22Rv1 (cell line): ENCODE measurements around the gene BORCS5.

ENCODE experiments used
- H3K27ac ChIP-seq: fragments of 450-650 bp; 2 replicates; pipeline ENCODE4 v1.5.1; 2017
- CTCF ChIP-seq: fragments of 450-650 bp; IDR thresholded peaks from 2 replicates; pipeline ENCODE4 v1.5.1; 2017; ENCODE audit warnings: mild to moderate bottlenecking
- ZFX ChIP-seq: fragments of 450-650 bp; IDR thresholded peaks from 2 replicates; pipeline ENCODE4 v1.6.1; 2017; ENCODE audit warnings: antibody characterized with exemption, borderline replicate concordance

The BORCS5 gene

GRCh38 chr12:12372946-12373722, 16.3 kb downstream of the BORCS5 start:
- TF ChIP-seq CTCF: no peak
- no peak for TF ChIP-seq ZFX
- H3K27ac ChIP-seq: no peak overlapping the region

- TF ChIP-seq CTCF (peak; percentile 83), ZFX (no peak)
- peak overlapping the region; percentile 43 for H3K27ac ChIP-seq
These were observed 20.0 kb downstream of the BORCS5 start for GRCh38 chr12:12376646-12377448.

- TF ChIP-seq CTCF (no peak), ZFX (no peak)
- peak overlapping the region; percentile 43; the same call in 1 of the 2 replicates for H3K27ac ChIP-seq
These were observed 21.7 kb downstream of the BORCS5 start for GRCh38 chr12:12378616-12379015.

- H3K27ac ChIP-seq: peak overlapping the region; percentile 43
These were observed 23.2 kb downstream of the BORCS5 start for GRCh38 chr12:12379831-12380730.

GRCh38 chr12:12380949-12381593, 24.2 kb downstream of the BORCS5 start:
- TF ChIP-seq CTCF: no peak
- no peak for TF ChIP-seq ZFX
- H3K27ac ChIP-seq: peak overlapping the region; percentile 43

More at GRCh38 chr12:12379831-12380730, 23.2 kb downstream of the BORCS5 start:
- TF ChIP-seq ZFX (no peak), CTCF (no peak)

GRCh38 chr12:12381982-12382381, 25.1 kb downstream of the BORCS5 start:
- TF ChIP-seq ZFX (no peak), CTCF (no peak)
- H3K27ac ChIP-seq: no peak overlapping the region
